GM12873 (cell line): Measurements from ENCODE around the gene DNAJC9.

ENCODE experiments used
- TF ChIP-seq, protein P1 (sequence below): IDR thresholded peaks from 2 replicates; pipeline ENCODE4 v1.5.1; 2012; ENCODE audit warnings: low read depth, mild to moderate bottlenecking, moderate library complexity, low read length, control low read depth; ENCODE audit not compliant: insufficient read depth; ENCODE audit errors: missing control alignments

The DNAJC9 gene

DNA sequence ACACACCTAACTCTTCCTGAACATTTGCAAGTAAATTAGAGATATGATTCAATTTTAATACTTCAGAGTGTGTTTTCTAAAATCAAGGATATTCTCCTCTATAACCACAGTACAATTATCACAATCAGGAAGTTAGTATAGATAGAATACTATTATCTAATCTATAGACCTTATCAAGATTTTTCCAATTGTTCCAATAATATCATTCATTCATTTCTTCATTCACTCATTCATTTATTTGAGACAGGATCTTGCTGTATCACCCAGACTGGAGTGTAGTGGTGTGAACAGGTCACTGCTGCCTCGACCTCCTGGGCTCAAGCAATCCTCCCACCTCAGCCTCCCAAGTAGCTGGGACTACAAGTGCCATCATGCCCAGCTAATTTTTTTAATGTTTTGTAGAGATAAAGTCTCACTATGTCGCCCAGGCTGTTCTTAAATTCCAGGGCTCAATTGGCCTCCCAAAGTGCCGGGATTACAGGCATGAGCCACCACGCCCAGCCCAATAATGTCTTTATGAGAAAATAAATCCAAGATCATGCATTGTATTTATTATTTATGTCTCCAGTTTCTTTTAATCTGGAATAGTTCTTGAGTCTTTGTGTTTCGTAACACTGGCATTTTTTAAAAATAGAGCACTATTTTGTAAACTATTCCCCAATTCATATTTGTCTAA, 16.0 kb upstream of the DNAJC9 start:
- TF ChIP-seq, protein P1, sequence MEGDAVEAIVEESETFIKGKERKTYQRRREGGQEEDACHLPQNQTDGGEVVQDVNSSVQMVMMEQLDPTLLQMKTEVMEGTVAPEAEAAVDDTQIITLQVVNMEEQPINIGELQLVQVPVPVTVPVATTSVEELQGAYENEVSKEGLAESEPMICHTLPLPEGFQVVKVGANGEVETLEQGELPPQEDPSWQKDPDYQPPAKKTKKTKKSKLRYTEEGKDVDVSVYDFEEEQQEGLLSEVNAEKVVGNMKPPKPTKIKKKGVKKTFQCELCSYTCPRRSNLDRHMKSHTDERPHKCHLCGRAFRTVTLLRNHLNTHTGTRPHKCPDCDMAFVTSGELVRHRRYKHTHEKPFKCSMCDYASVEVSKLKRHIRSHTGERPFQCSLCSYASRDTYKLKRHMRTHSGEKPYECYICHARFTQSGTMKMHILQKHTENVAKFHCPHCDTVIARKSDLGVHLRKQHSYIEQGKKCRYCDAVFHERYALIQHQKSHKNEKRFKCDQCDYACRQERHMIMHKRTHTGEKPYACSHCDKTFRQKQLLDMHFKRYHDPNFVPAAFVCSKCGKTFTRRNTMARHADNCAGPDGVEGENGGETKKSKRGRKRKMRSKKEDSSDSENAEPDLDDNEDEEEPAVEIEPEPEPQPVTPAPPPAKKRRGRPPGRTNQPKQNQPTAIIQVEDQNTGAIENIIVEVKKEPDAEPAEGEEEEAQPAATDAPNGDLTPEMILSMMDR: no peak

DNA sequence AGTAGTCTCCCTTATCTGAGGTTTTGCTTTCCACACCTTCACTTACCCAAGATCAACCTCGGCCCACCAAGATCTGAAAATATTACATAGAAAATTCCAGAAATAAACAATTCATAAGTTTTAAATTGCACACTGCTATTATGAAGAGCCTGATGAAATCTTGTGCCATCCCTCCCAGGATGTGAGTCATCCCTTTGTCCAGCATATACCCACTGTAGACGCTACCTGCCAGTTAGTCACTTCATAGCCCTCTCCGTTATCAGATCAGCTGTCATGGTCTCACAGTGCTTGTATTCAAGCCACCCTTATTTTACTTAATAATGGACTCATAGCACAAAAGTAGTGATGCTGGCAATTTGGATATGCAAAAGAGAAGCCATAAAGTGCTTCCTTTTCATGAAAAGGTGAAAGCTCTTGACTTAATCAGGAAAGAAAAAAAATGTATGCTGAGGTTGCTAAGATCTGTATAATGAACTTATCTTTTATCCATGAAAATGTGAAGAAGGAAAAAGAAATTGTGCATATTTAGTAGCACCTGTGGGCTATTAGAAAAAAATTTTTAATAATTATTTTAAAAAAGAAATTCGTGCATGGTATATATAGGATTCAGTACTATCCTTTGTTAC, 15.2 kb upstream of the DNAJC9 start:
- TF ChIP-seq, protein P1: no peak

DNA sequence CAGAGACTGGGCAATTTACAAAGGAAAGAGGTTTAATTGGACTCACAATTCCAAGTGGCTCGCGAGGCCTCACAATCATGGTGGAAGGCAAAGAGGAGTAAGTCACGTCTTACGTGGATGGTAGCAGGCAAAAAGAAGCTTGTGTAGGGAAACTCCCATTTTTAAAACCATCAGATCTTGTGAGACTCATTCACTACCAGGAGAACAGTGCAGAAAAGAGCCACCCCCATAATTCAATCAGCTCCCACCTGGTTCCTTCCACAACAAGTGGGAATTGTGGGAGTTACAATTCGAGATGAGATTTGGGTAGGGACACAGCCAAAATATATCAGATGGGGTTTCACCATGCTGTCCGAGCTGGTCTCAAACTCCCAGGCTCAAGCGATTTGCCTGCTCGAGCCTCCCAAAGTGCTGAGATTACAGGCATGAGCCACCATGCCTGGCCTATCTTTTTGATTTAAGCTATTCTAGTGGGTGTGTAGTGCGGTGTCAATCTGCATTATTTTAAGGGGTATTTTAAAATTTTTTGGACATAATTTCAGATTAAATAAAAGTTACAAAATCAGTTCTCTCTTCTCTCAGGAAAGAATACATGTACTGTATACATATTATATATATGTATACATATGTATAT, 14.4 kb upstream of the DNAJC9 start:
- TF ChIP-seq, protein P1: no peak

DNA sequence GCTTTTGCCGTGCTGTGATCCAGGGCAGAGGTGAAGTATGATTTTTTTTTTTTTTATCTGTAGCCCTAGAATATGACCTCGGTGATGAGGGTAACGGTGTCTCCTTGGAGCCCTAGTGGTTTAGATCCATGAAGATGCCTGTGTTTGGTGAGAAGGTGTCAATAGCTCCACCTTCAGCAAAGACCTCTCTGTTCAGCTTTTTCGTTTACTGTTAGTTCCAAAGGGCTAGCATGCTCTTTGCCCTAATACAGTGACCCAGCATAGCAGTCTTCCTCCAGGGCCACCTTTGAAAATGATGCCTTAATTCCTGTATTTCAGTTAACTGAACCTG, 6.1 kb upstream of the DNAJC9 start:
- TF ChIP-seq, protein P1: peak; percentile 39

DNA sequence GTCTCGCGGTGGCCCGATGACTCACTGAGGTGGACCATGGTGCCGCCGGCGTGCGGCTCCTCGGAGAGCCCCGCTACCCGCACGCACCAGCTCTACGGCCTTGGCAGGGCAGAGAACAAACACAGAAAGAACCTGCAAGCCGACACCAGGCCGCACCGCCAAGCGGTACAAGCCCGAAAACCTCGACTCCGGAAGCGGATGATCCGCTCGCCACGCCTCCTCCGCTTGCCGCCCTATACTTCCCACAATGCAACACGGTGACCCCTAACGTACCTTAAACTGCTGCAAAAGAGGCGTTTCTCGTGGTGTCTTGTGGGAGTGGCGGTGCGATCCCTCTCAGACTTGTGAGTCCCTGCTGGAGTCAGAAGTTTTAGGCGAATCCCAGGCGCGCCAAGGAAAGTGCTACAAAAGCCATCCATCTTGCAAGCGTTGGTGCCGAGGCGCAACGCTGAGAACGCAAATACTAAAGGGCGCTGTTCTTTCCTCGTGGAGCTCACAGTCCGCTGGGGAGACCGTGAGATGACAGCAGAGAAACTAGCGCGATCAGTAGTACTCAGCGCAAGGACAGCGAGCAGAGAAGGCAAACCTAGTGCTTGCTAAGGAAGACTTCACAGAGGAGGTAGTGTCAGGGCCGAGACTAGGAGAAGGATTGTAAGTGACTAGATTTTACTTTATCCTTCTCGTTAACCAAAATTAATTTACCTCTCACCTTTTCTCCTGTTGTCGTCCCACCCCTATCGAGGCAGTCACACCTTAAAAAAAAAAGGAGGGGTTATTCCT, 5.6 kb upstream of the DNAJC9 start, which contains the start of gene MRPS16:
Gene MRPS16 (minus strand): TSS at position 200 of the 780 bp plus-strand sequence. CDS start 162 bp downstream, at position 38.
- TF ChIP-seq, protein P1: no peak

DNA sequence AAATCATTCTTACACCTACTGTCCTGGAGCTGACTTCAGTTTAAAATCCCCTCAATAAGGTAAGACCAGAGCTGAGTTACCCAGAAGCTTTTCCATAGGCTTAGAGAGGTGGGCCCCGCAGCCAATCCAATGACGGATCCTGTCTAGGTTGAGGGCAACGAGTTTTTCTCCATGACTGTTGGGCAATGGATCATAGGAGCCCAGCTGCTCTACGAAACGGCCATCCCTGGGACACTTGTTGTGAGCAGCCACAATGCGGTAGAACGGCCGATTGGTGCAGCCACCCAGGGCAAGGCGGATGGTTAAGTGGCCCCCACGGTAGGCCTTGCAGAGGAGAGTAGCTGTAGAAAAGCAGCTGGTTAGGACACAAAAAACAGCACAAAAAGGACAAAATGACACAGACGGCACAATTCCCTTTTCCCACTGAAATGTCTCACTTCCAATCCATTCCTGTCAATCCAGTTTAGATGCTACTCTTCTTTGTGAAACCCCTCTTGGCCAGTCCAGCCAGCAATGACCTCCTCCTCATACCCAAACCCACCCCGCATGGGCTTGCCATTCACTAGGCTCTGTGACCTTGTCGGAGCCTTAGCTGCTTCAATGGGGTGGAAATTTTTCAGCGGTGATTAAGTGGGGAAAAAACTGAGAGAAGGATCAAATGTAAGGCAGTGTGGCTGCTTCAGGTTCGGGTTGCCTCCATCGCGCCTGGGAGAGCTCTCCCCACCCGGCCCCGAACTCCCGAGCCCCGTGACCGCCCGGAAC, 4.8 kb upstream of the DNAJC9 start:
- TF ChIP-seq, protein P1: no peak
